ENCODE results near the gene PALLD. TPM values are rescaled to one million over a fixed set of nuclear protein-coding genes. Genes with fewer than 3 reads are reported as not detected.

Gene PALLD
- total RNA-seq, 1 experiment from 2014 or later, result 18.3 TPM

DNA sequence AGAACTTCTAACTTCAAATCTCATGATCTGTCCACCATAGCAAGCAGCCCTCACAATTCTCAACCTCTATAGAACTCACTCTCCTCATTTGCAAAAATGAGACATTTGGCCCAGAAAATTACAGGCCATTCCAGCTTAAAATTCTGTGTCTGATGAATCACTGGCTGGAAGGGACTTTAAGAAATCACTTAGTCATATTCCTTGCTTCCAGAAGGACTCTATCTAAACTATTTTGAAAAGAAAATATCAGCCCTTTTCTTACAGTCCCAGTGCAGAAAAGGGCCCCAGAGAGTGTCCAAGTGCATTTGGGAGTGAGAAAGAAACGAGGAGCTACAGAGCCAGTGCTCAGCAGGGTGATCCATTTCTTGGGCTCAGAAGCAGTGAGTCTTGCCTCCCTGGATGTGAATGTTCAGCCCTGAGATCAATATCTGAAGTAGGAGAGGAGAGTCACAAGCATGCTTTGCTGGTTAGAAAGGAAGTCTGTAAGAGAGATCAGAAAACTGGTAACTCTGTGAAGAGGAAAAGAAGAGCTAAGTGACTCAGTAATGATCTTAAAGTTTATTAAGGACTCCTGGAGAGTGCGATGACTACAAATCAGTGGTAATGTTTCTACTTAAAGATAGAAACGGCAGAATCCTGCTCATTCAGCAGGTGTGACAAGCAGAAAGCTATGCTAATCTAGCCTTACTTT lies 139.8 kb downstream of the PALLD start:
- no peak overlapping the region for H3K27ac ChIP-seq (ENCODE audit: insufficient read length, low read depth, low read length)
- no peaks in the 10 kb centered on the region; a peak in 1 of 7 replicates for H3K36me3 Mint-ChIP-seq (ENCODE audit: insufficient read depth in 1 of 3, low read depth in 3 of 3)
- H2BK12ac ChIP-seq (ENCODE audit: insufficient read length, low read depth, low read length), result no peak overlapping the region
- H3K18ac ChIP-seq (ENCODE audit: insufficient read length, low read depth, low read length), result no peak overlapping the region
- H4K91ac ChIP-seq (ENCODE audit: insufficient read length, low read depth, low read length), result no peak overlapping the region
- TF ChIP-seq, protein P1, sequence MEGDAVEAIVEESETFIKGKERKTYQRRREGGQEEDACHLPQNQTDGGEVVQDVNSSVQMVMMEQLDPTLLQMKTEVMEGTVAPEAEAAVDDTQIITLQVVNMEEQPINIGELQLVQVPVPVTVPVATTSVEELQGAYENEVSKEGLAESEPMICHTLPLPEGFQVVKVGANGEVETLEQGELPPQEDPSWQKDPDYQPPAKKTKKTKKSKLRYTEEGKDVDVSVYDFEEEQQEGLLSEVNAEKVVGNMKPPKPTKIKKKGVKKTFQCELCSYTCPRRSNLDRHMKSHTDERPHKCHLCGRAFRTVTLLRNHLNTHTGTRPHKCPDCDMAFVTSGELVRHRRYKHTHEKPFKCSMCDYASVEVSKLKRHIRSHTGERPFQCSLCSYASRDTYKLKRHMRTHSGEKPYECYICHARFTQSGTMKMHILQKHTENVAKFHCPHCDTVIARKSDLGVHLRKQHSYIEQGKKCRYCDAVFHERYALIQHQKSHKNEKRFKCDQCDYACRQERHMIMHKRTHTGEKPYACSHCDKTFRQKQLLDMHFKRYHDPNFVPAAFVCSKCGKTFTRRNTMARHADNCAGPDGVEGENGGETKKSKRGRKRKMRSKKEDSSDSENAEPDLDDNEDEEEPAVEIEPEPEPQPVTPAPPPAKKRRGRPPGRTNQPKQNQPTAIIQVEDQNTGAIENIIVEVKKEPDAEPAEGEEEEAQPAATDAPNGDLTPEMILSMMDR (conservative IDR thresholded peaks at IDR 0.05), result no peak
- H3K4ac ChIP-seq (ENCODE audit: low read depth, low read length), result no peak overlapping the region
- WGBS (ENCODE audit: extremely low coverage, insufficient read length, low lambda C conversion rate), result no CpG with 5 or more reads among the region's 3 CpGs
- H3K9me3 ChIP-seq (ENCODE audit: control insufficient read depth, low read depth, low read length), result no peaks in the 10 kb centered on the region
- no peak overlapping the region for H2AFZ ChIP-seq (ENCODE audit: low read length)
- no peak overlapping the region for H2BK15ac ChIP-seq (ENCODE audit: low read depth, low read length)
- no peak overlapping the region for H2BK20ac ChIP-seq (ENCODE audit: low read depth, low read length, poor library complexity, severe bottlenecking)
- H3K79me2 ChIP-seq (ENCODE audit: insufficient read depth, low read length), result no peaks in the 10 kb centered on the region; the same call in 1 of the 2 replicates
- H3T11ph ChIP-seq (ENCODE audit: low read length), result no peak overlapping the region
- H3K23me2 ChIP-seq (ENCODE audit: insufficient read length, low read depth, low read length, poor library complexity, severe bottlenecking), result peaks cover 7% of the 10 kb centered on the region
- no peak overlapping the region for H2BK5ac ChIP-seq (ENCODE audit: insufficient read length, low read length)
- H3K4me2 ChIP-seq (ENCODE audit: insufficient read depth, insufficient read length, low read length), result no peak overlapping the region
- H3K23ac ChIP-seq (ENCODE audit: insufficient read length, low read depth, low read length), result no peak overlapping the region
- H4K5ac ChIP-seq (ENCODE audit: insufficient read length, low read depth, low read length), result no peak overlapping the region
- no peak for DNase-seq
- no peak overlapping the region for H3K4me3 Mint-ChIP-seq
- H2AK5ac ChIP-seq (ENCODE audit: insufficient read length, low read length), result no peak overlapping the region
- no peaks in the 10 kb centered on the region for H3K79me1 ChIP-seq (ENCODE audit: insufficient read depth, low read depth, low read length, poor library complexity, severe bottlenecking)
- H3K56ac ChIP-seq (ENCODE audit: insufficient read length, low read depth, low read length), result no peak overlapping the region
- no peaks in the 10 kb centered on the region for H3K9me3 Mint-ChIP-seq
- H3K14ac ChIP-seq (ENCODE audit: insufficient read depth, low read length), result no peak overlapping the region
- no peaks in the 10 kb centered on the region for H4K20me1 ChIP-seq (ENCODE audit: control insufficient read depth, insufficient read depth, insufficient read length)
- no peak overlapping the region for H4K8ac ChIP-seq (replicated peaks; ENCODE audit: insufficient read length, low read depth, low read length)
- peaks cover 30 to 36% of the 10 kb centered on the region in 2 experiments for H3K4me1 Mint-ChIP-seq
- H3K9ac ChIP-seq (ENCODE audit: extremely low read depth, insufficient read length, low read length), result no peak overlapping the region
- H3K4me1 ChIP-seq (ENCODE audit: insufficient read depth, low read length), result no peaks in the 10 kb centered on the region
- H3K27me3 Mint-ChIP-seq (ENCODE audit: low read depth), result peaks cover 9% of the 10 kb centered on the region
- H3K27ac Mint-ChIP-seq, result no peak overlapping the region
- H3K27me3 ChIP-seq (ENCODE audit: insufficient read depth, low read length), result no peaks in the 10 kb centered on the region; the same call in 1 of the 2 replicates
- H2BK120ac ChIP-seq (ENCODE audit: low read depth, low read length, poor library complexity, severe bottlenecking), result no peak overlapping the region

Measured in H9 (cell line).